A549 treated with GW870086 at 1 μM for 4 hours (cell line): Measurements from ENCODE around the gene MTHFD2L. TPM values are rescaled to one million over a fixed set of nuclear protein-coding genes. Genes with fewer than 3 reads are reported as not detected.

Experiments
- total RNA-seq: library from RNA; stranded (reverse); fragments of 200-300 nt; extraction: Qiagen RNA extraction; gene quantifications from 5 replicates; pipeline ENCODE4 v1.2.3, GENCODE V29; 2022; ENCODE audit warnings: low read depth

The MTHFD2L gene
- total RNA-seq, result 10.1 to 10.6 TPM (median 10.2 TPM) in 5 replicates

DNA sequence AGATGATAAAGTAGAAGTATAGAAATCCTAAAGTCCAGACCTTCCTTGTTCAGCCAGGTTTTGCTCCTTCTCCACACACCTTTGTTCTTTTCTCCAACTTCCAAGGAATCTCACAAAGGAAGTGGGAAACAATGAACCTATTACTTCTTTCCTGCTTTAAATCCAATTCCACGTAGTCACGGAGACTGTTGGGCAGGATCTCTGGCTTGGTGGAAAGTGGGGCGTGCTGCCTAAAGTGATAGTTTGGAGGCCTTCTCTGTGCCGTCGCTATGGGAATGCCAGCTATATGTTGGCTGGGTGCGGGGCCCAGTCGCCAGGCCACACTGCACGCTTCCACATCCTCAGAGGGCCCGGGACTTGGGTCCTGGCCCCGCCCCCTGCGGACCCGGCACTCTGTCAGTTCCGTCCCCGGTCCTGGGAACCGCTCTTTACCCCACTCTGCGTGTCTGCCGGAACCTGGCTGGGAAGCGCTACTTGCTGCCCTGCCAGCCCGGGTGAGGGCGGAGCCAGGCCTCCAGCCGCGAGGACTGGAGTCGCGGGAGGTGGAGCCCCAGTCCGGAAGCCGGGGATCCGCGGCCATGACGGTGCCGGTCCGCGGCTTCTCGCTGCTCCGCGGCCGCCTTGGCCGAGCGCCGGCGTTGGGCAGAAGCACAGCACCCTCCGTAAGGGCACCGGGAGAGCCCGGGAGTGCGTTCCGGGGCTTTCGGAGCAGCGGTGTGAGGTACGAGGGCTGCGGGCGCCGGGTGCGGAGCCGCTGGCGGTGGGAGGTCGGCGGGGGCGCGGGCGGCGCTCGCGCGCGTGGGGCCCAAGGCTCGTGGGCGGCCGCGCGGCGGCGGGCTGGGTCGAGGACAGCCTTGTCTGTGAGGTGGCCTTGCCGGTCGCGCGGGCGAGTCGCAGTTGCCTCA is at the start of gene MTHFD2L:
Gene MTHFD2L (plus strand): TSS at position 558 of the 905 bp plus-strand sequence. CDS start 21 bp downstream, at position 579.

DNA sequence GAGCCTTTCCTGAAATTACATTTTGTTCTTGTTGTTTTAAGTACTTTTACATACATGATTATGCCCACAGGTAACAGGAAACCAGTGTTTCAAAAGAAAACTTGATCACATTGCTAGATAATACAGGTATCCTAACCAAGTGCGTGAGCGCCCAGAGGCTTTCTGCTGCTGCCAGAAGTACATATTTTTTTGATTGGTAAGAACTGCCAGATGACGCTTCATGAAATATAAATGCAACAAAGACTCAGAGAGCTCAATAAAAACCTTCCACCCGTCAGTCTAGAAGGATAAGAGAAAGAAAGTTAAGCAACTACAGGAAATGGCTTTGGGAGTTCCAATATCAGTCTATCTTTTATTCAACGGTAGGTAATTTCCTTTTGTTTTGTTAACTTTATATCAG is 150.3 kb downstream of the MTHFD2L start, which contains the start of gene EPGN:
Gene EPGN (plus strand): TSS at position 256 of the 400 bp plus-strand sequence. CDS start 64 bp downstream, at position 320.

Other genes starting within 250 kb of the MTHFD2L start
- gene PF4, start 176.1 kb upstream of the MTHFD2L start, total RNA-seq, result 0.56 to 1.6 TPM (median 1.5 TPM) in 5 replicates
- gene PPBP, start 169.9 kb upstream of the MTHFD2L start, total RNA-seq, result 0.38 to 0.45 TPM in 2 of 5 replicates, not detected in the others
- 27.7 to 36.9 TPM (median 34.8 TPM) in 5 replicates for gene CXCL5, start 159.4 kb upstream of the MTHFD2L start, total RNA-seq
- gene CXCL3, start 119.4 kb upstream of the MTHFD2L start, total RNA-seq, result 3.3 to 4.4 TPM (median 4.0 TPM) in 5 replicates
- gene CXCL2, start 58.9 kb upstream of the MTHFD2L start, total RNA-seq, result 13.6 to 20.4 TPM (median 16.7 TPM) in 5 replicates
- gene EPGN, start 150.4 kb downstream of the MTHFD2L start, total RNA-seq, result not detected in 5 replicates
- 14.3 to 28.3 TPM (median 21.8 TPM) in 5 replicates for gene EREG, start 207.0 kb downstream of the MTHFD2L start, total RNA-seq